Measurements from ENCODE around the gene STX5.
"Not testable (repeated sequence)": the region's sequence is repeated elsewhere in the genome, so short reads cannot be mapped to it uniquely, and the experiment has no call there.

The STX5 gene

GRCh38 chr11:62778441-62778840, 53.4 kb downstream of the STX5 start:
- no peak for DNase-seq

GRCh38 chr11:62777389-62777788, 54.5 kb downstream of the STX5 start:
- no peak for DNase-seq

GRCh38 chr11:62775646-62776045, 56.2 kb downstream of the STX5 start:
- no peak for DNase-seq

- no peak for DNase-seq
These were observed 57.4 kb downstream of the STX5 start for GRCh38 chr11:62774407-62774806.

GRCh38 chr11:62771144-62772021, 60.5 kb downstream of the STX5 start, which contains the start of gene TAF6L:
TSS of gene TAF6L (plus strand) at chr11:62771396. CDS start at chr11:62775784, 4,388 bp downstream.
- DNase-seq = peak; percentile 98

GRCh38 chr11:62770778-62771143, 61.1 kb downstream of the STX5 start:
- no peak for DNase-seq

GRCh38 chr11:62760867-62761227, 71.0 kb downstream of the STX5 start:
- not testable (repeated sequence) for DNase-seq

- no peak for DNase-seq
These were observed 73.7 kb downstream of the STX5 start for GRCh38 chr11:62757846-62758788.

All from EL (cell line).